ENCODE results near the gene TRAF7.

TRAF7 gene

DNA sequence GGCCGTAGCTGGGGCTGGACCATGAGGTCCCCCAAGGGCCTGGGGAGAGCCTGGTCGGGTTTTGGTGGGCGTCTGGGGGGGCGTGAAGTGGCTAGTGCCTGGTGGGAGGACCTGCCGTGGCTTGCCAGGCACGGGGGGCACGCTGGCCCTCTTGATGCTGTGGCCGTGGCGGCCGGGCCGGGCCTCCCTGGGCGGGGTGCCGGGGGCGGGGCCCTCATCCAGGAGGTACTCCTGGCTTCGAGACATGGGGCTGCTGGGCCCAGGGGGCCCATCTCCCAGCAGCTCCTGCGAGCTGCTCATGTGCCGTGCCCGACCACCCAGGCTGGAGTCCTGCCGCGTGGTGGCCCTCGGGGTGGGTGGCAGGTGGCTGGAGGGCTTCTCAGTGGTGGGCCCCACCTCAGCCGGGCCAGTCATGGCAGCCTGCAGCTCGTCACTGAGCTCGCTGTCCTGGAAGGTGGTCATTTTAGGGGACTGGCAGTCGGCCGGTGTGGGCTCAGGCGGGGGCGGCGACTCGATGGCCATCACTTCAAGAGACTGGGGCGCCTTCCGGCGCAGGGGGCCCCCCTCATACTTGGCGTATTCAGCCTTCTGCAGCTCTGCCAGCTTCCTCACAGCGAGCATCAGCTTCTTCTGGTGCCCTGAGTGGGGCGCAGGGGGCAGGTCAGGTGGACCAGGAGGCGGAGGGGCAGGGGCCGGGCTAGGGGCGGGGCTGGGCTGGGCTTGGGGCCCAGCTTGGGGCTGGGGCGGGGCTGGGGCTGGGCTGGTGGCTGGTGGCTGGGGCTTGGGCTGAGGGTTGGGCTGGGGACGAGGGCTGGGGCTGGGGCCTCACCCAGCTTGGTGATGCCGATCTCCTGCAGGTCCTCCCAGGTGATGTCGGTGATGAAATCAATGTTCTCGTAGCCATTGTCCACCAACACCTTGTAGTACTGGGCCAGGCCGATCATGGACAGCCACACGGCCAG, 25.7 kb downstream of the TRAF7 start:
- no peak overlapping the region for H3K27ac ChIP-seq
- TF ChIP-seq, protein P1, sequence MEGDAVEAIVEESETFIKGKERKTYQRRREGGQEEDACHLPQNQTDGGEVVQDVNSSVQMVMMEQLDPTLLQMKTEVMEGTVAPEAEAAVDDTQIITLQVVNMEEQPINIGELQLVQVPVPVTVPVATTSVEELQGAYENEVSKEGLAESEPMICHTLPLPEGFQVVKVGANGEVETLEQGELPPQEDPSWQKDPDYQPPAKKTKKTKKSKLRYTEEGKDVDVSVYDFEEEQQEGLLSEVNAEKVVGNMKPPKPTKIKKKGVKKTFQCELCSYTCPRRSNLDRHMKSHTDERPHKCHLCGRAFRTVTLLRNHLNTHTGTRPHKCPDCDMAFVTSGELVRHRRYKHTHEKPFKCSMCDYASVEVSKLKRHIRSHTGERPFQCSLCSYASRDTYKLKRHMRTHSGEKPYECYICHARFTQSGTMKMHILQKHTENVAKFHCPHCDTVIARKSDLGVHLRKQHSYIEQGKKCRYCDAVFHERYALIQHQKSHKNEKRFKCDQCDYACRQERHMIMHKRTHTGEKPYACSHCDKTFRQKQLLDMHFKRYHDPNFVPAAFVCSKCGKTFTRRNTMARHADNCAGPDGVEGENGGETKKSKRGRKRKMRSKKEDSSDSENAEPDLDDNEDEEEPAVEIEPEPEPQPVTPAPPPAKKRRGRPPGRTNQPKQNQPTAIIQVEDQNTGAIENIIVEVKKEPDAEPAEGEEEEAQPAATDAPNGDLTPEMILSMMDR (IDR thresholded peaks at IDR 0.05; ENCODE audit: low read depth, low read length, missing control alignments): no peak
- in situ Hi-C loops (cut with HindIII; ENCODE audit: low pct_ligation_motif_present, low sequenced_read_pairs): no loop called here

DNA sequence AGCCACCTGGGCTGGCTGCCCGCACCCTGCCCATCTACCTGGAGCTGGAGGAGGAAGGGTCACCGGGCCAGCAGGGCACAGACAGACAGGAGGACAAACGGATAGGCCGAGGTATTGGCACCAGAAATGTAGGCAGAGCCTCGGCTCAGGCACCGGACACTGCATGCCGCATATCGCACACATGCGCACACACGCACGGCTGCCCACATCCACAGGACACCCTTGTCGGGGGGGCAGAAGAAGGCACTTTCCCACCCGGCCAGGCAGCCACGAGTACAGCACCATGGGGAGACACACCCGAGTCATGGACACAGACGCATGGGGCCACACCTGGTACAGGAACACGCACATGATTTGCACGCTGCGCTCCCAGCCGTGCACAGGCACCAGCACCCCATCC, 26.4 kb downstream of the TRAF7 start:
- DNase-seq: no peak
- in situ Hi-C loops (cut with HindIII; ENCODE audit: low pct_ligation_motif_present, low sequenced_read_pairs): no loop called here
- Histone ChIP-seq H3K4me3 (ENCODE audit: low read depth, low read length) (no peak overlapping the region), H3K27ac (no peak overlapping the region), H3K27me3 (replicated peaks) (no peaks in the 10 kb centered on the region), H3K36me3 (replicated peaks) (peaks cover 12% of the 10 kb centered on the region)
- TF ChIP-seq, protein P1 (IDR thresholded peaks at IDR 0.05; ENCODE audit: low read depth, low read length, missing control alignments): no peak

More for the DNA sequence above, 25.7 kb downstream of the TRAF7 start:
- Histone ChIP-seq H3K4me3 (ENCODE audit: low read depth, low read length) (no peak overlapping the region), H3K36me3 (replicated peaks) (peaks cover 17% of the 10 kb centered on the region), H3K27me3 (replicated peaks) (no peaks in the 10 kb centered on the region)
- no peak for DNase-seq

DNA sequence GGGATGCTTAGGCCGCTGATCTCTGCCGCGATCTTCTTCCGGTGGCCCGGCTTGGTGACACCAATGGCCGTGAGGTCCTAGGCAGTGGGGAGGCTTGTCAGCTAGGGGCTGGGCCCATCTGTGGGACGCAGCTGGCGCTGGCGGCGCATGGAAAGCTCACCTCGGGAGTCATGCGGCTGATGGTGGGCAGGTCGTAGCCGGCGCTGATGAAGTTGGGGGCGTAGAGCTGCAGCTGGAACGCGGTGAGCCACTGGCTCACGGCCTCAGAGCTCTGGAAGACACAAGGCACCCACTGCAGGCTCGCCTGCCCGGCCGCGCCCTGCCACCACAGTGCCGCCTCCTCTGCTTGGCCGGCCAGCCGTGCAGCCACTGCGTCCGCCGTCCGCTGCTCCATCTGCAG, 28.1 kb downstream of the TRAF7 start:
- in situ Hi-C loops (cut with HindIII; ENCODE audit: low pct_ligation_motif_present, low sequenced_read_pairs): no loop called here
- Histone ChIP-seq H3K27me3 (replicated peaks) (no peaks in the 10 kb centered on the region), H3K36me3 (replicated peaks) (no peaks in the 10 kb centered on the region), H3K4me3 (ENCODE audit: low read depth, low read length) (no peak overlapping the region), H3K27ac (no peak overlapping the region)
- TF ChIP-seq, protein P1 (IDR thresholded peaks at IDR 0.05; ENCODE audit: low read depth, low read length, missing control alignments): no peak
- no peak for DNase-seq

DNA sequence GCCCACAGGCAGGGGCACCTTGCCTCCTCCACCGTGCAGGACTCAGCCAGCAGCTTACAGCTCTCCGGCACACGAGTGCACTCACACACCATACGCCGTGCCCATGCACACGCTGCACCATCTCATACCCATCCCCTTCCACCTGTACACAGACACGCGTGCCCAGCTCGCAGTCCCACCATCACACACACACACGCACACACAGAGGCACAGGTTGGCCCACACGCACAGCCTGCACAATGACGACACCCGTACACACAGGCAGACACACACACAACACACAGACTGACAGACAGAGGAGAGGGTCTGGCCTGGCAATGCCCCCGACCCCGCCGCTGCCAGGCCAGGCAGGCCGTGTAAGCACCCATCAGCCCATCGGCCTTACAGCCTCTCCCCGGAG, 28.8 kb downstream of the TRAF7 start:
- TF ChIP-seq, protein P1 (IDR thresholded peaks at IDR 0.05; ENCODE audit: low read depth, low read length, missing control alignments): no peak
- in situ Hi-C loops (cut with HindIII; ENCODE audit: low pct_ligation_motif_present, low sequenced_read_pairs): no loop called here
- no peak overlapping the region for H3K27ac ChIP-seq
- H3K4me3 ChIP-seq (ENCODE audit: low read depth, low read length): no peak overlapping the region
- H3K27me3 ChIP-seq (replicated peaks): no peaks in the 10 kb centered on the region
- no peak for DNase-seq
- no peaks in the 10 kb centered on the region for H3K36me3 ChIP-seq (replicated peaks)

DNA sequence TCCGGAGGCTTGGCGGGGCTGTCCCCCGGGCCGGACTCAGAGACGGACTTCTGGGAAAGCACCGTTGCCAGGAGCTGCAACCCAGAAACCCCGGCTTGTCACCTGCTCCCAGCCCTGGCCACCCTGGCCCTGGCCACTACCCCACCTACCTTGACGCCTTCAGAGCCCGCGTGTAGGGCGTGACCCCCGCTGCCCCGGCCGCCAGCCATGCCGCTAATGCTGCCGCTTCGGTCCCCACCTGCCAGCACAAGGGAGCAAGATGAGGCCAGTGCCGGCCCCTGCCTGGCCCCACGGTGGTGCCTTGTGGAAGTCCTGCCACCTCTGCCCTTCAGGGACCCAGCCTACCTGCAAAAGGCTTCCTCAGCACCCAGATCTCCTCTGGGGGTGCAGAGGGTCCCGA, 29.4 kb downstream of the TRAF7 start:
- H3K4me3 ChIP-seq (ENCODE audit: low read depth, low read length): no peak overlapping the region
- DNase-seq: no peak
- no peaks in the 10 kb centered on the region for H3K36me3 ChIP-seq (replicated peaks)
- in situ Hi-C loops (cut with HindIII; ENCODE audit: low pct_ligation_motif_present, low sequenced_read_pairs): no loop called here
- H3K27ac ChIP-seq: no peak overlapping the region
- TF ChIP-seq, protein P1 (IDR thresholded peaks at IDR 0.05; ENCODE audit: low read depth, low read length, missing control alignments): no peak
- no peaks in the 10 kb centered on the region for H3K27me3 ChIP-seq (replicated peaks)
